GM12878 (cell line): ENCODE data around the gene PFDN4.

Experiments used
- HCFC1 ChIP-seq: fragments of 150-350 bp; IDR thresholded peaks from 2 replicates; pipeline ENCODE4 v1.6.1; 2014; ENCODE audit warnings: low read length
- POLR2A ChIP-seq: IDR thresholded peaks from 2 replicates; pipeline ENCODE4 v1.6.1; 2011; ENCODE audit warnings: low read depth, mild to moderate bottlenecking, low read length
- SPI1 ChIP-seq: IDR thresholded peaks from 2 replicates; pipeline ENCODE4 v1.6.1; 2011; ENCODE audit warnings: low read depth, mild to moderate bottlenecking, low read length, moderate library complexity, borderline replicate concordance; ENCODE audit not compliant: insufficient read depth
- SREBF1 ChIP-seq: IDR thresholded peaks from 2 replicates; pipeline ENCODE4 v1.6.1; 2012; ENCODE audit warnings: mild to moderate bottlenecking, low read length
- ZNF24 ChIP-seq: fragments of 450-650 bp; IDR thresholded peaks from 2 replicates; pipeline ENCODE4 v1.6.1; 2017; ENCODE audit warnings: antibody characterized with exemption, mild to moderate bottlenecking
- ZNF384 ChIP-seq: IDR thresholded peaks from 2 replicates; pipeline ENCODE4 v1.6.1; 2012; ENCODE audit warnings: low read depth, mild to moderate bottlenecking, low read length, improper control_type of control experiment, borderline replicate concordance
- TF ChIP-seq, protein P1 (sequence below), 3 experiments: IDR thresholded peaks in 2 of 3; conservative IDR thresholded peaks in 1 of 3; 2 replicates each; pipeline ENCODE4 v1.5.1; 2011; ENCODE audit warnings: low read depth in 3 of 3, low read length in 3 of 3, mild to moderate bottlenecking in 3 of 3, control low read depth in 2 of 3, moderate library complexity in 2 of 3, inconsistent platforms in 1 of 3, mixed read lengths in 1 of 3; ENCODE audit not compliant: control insufficient read depth in 2 of 3, insufficient read depth in 1 of 3; ENCODE audit errors: extremely low read depth in 1 of 3
- TF ChIP-seq, protein P2 (sequence below): fragments of 150-350 bp; IDR thresholded peaks from 2 replicates; pipeline ENCODE4 v1.6.1; 2016; ENCODE audit warnings: low read depth, low read length

DNA sequence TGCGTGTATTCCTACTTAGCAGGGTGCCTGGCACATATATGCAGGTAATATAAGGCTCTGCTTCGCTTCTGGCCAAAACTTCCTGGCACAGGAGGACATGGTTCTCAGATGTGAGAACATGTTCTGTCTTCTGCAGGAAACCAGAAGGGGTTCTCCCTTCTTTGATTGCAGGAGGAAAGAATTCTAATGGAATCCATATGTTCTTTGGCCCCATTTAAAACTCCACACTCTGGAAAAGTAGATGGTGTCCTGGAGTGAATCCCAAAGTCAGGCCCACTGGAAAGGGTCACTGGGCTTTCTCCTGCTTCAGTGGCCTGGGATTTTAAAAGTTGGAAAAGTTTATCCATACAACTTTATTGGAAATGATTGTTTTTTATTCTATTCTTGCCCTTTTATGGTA, 17.7 kb upstream of the PFDN4 start:
- TF ChIP-seq POLR2A (no peak), ZNF384 (no peak), ZNF24 (no peak), HCFC1 (no peak), SREBF1 (no peak), SPI1 (no peak)
- TF ChIP-seq, protein P1, sequence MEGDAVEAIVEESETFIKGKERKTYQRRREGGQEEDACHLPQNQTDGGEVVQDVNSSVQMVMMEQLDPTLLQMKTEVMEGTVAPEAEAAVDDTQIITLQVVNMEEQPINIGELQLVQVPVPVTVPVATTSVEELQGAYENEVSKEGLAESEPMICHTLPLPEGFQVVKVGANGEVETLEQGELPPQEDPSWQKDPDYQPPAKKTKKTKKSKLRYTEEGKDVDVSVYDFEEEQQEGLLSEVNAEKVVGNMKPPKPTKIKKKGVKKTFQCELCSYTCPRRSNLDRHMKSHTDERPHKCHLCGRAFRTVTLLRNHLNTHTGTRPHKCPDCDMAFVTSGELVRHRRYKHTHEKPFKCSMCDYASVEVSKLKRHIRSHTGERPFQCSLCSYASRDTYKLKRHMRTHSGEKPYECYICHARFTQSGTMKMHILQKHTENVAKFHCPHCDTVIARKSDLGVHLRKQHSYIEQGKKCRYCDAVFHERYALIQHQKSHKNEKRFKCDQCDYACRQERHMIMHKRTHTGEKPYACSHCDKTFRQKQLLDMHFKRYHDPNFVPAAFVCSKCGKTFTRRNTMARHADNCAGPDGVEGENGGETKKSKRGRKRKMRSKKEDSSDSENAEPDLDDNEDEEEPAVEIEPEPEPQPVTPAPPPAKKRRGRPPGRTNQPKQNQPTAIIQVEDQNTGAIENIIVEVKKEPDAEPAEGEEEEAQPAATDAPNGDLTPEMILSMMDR (IDR thresholded peaks at IDR 0.05 in 2 of 3, conservative IDR thresholded peaks at IDR 0.05 in 1 of 3; ENCODE audit: control insufficient read depth in 2 of 3, extremely low read depth in 1 of 3, insufficient read depth in 1 of 3, low read depth in 3 of 3, low read length in 3 of 3) = no peak
- TF ChIP-seq, protein P2, sequence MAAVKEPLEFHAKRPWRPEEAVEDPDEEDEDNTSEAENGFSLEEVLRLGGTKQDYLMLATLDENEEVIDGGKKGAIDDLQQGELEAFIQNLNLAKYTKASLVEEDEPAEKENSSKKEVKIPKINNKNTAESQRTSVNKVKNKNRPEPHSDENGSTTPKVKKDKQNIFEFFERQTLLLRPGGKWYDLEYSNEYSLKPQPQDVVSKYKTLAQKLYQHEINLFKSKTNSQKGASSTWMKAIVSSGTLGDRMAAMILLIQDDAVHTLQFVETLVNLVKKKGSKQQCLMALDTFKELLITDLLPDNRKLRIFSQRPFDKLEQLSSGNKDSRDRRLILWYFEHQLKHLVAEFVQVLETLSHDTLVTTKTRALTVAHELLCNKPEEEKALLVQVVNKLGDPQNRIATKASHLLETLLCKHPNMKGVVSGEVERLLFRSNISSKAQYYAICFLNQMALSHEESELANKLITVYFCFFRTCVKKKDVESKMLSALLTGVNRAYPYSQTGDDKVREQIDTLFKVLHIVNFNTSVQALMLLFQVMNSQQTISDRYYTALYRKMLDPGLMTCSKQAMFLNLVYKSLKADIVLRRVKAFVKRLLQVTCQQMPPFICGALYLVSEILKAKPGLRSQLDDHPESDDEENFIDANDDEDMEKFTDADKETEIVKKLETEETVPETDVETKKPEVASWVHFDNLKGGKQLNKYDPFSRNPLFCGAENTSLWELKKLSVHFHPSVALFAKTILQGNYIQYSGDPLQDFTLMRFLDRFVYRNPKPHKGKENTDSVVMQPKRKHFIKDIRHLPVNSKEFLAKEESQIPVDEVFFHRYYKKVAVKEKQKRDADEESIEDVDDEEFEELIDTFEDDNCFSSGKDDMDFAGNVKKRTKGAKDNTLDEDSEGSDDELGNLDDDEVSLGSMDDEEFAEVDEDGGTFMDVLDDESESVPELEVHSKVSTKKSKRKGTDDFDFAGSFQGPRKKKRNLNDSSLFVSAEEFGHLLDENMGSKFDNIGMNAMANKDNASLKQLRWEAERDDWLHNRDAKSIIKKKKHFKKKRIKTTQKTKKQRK = no peak
